ENCODE results near the gene SERPINB1.
"Not testable (repeated sequence)": the region's sequence is repeated elsewhere in the genome, so short reads cannot be mapped to it uniquely, and the experiment has no call there.

Gene SERPINB1

DNA sequence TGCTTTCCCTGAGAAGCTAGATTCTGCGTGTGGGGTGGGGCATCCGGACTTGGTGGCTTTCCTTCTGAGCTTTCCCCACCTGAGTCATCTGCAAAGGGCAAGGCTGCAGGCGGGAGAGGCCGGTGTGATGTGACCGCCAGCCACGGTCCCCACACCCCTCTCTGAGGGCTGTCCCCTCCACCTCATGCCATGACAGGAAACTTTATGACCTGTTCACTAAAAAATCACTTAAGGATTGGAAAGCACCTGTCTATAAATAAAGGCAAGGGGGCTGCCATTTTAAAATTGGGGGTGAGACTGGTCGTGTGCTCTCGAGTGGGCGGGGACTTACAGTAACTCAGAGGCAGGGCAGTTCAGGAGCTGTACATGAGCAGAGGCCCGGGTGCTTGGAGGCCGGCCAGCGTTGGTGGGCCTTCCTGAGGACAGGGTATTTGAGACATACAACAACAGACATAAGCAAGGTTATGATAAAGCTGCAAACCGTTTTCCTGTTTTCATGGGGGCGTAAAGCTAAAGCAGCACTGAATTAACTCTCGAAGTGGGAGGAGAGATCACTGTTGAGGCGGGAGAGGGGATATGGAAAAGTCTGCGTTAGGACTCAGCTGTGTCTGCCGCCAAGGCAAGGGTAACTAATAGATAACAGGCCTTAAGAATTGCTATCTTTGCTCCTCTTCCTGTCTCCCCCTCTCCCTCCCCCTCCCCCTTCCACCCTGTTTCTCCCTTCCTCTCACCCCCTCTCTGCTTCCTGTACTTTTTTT lies 16.1 kb upstream of the SERPINB1 start:
- Histone ChIP-seq H3K36me3 (replicated peaks) (no peaks in the 10 kb centered on the region), H3K4me3 (ENCODE audit: low read depth, low read length) (peak overlapping the region; percentile 17), H3K27ac (peak overlapping the region; percentile 89), H3K27me3 (replicated peaks) (no peaks in the 10 kb centered on the region)
- DNase-seq = peak; percentile 77
- in situ Hi-C loops (cut with HindIII; ENCODE audit: low pct_ligation_motif_present, low sequenced_read_pairs) = no loop called here
- TF ChIP-seq, protein P1, sequence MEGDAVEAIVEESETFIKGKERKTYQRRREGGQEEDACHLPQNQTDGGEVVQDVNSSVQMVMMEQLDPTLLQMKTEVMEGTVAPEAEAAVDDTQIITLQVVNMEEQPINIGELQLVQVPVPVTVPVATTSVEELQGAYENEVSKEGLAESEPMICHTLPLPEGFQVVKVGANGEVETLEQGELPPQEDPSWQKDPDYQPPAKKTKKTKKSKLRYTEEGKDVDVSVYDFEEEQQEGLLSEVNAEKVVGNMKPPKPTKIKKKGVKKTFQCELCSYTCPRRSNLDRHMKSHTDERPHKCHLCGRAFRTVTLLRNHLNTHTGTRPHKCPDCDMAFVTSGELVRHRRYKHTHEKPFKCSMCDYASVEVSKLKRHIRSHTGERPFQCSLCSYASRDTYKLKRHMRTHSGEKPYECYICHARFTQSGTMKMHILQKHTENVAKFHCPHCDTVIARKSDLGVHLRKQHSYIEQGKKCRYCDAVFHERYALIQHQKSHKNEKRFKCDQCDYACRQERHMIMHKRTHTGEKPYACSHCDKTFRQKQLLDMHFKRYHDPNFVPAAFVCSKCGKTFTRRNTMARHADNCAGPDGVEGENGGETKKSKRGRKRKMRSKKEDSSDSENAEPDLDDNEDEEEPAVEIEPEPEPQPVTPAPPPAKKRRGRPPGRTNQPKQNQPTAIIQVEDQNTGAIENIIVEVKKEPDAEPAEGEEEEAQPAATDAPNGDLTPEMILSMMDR (IDR thresholded peaks at IDR 0.05; ENCODE audit: low read depth, low read length, missing control alignments) = no peak

DNA sequence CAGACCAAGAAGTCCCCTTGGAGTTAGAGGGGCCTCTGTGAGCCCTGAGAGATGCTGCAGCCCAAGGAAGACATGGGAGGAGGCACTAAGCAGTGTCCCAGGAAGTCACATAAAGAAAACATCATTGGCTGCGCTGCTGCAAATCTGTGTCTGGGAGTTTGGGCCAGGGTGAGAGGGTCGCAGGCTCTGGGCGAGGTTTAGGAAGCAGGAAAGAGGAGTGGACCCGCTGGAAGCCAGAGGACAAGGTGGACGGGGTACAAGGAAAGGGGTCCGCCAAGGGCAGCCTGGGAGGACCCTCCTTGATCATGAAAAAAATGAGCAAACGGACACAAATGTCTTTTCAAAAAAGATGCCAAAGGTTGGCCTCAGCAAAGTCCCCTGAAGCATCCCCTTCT lies 15.5 kb upstream of the SERPINB1 start:
- no peak overlapping the region for H3K4me3 ChIP-seq (ENCODE audit: low read depth, low read length)
- H3K27ac ChIP-seq = peak overlapping the region; percentile 89
- TF ChIP-seq, protein P1 (IDR thresholded peaks at IDR 0.05; ENCODE audit: low read depth, low read length, missing control alignments) = no peak
- no peaks in the 10 kb centered on the region for H3K36me3 ChIP-seq (replicated peaks)
- in situ Hi-C loops (cut with HindIII; ENCODE audit: low pct_ligation_motif_present, low sequenced_read_pairs) = no loop called here
- DNase-seq = no peak
- H3K27me3 ChIP-seq (replicated peaks) = no peaks in the 10 kb centered on the region

DNA sequence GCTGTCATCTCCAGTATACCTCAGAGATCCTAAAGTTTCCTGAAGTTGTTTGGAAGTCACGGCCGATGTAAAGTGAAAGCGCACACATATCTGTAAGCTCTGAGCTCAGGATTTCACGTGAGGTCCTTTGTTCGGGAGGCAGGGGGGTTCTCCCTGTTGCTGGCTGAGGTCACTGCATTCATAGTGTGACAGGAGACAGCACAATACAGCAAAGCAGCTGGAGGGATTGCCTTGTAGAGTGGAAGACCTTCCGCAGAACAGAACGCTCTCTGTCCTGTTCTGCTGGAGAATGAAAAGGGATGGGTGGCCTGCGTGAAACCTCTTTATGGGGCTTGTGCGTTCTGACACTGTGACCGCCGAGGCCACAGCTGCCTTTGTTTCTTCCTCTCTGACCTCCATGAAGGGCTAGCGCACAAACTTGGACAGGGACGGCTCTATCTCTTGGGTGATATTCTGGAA lies 13.4 kb upstream of the SERPINB1 start:
- DNase-seq = peak; percentile 24
- Histone ChIP-seq H3K36me3 (replicated peaks) (no peaks in the 10 kb centered on the region), H3K27me3 (replicated peaks) (no peaks in the 10 kb centered on the region), H3K27ac (peak overlapping the region; percentile 96), H3K4me3 (ENCODE audit: low read depth, low read length) (no peak overlapping the region)
- TF ChIP-seq, protein P1 (IDR thresholded peaks at IDR 0.05; ENCODE audit: low read depth, low read length, missing control alignments) = no peak
- in situ Hi-C loops (cut with HindIII; ENCODE audit: low pct_ligation_motif_present, low sequenced_read_pairs) = no loop called here

DNA sequence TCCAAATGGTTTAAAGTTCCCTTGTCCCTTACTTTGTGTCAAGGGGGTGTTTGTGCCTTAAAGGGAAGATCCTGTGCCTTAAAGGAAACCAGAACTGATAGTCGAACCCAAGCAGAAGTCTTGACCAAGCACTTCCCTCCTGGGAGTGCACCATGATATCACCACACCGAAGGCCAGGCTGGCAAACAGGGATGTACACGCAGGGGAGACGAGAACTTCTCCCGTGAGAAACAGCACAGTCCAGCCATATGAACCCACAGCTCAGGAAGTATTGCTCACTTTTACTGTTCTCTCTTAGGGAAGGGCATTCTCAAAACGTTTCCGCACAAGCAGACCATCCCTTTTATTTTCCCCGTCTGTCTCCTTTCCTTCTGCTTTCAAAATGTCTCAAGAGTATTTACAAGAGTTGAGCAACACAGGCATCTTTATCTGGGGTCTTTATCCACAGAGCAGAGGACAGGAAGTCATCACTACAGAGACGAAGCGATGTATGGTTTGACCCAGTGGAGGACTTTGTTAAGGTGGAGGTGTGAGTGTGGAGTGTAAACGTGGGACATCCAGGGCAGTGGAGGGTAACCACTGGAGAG lies 12.8 kb upstream of the SERPINB1 start:
- in situ Hi-C loops (cut with HindIII; ENCODE audit: low pct_ligation_motif_present, low sequenced_read_pairs) = no loop called here
- Histone ChIP-seq H3K27me3 (replicated peaks) (no peaks in the 10 kb centered on the region), H3K36me3 (replicated peaks) (no peaks in the 10 kb centered on the region), H3K27ac (peak overlapping the region; percentile 96), H3K4me3 (ENCODE audit: low read depth, low read length) (no peak overlapping the region)
- peak; percentile 65 for DNase-seq
- TF ChIP-seq, protein P1 (IDR thresholded peaks at IDR 0.05; ENCODE audit: low read depth, low read length, missing control alignments) = peak; percentile 28

DNA sequence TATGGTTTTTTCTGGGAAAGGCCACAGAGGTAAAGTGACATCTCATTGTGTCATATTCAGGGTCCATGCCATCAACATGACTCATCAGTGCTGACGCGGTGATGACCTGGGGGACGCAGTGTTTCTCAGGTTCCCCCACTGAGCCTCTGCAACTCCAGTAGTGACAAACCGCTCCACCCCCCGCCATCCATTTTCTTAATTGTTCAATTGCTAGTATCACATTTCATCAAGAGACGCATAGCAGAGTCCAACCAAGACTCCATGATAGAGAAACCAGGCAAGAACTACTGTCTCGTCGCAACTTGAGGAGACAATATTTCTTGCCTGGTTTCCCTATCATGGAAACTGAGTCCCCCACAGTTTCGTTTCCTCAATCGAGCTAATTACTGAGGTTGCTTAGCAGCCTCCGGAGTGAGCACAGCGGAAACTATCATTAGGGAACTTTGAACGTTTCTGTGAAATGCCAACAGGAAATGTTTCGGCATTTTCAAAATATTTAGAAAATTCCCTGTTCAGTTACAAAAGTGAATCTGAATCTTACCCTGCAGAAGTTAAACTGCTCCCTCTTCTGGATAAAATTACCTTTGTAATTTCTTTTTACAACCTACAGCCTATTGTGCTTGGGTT lies 12.2 kb upstream of the SERPINB1 start:
- H3K27me3 ChIP-seq (replicated peaks) = no peaks in the 10 kb centered on the region
- TF ChIP-seq, protein P1 (IDR thresholded peaks at IDR 0.05; ENCODE audit: low read depth, low read length, missing control alignments) = no peak
- H3K27ac ChIP-seq = peak overlapping the region; percentile 96
- DNase-seq = peak; percentile 92
- in situ Hi-C loops (cut with HindIII; ENCODE audit: low pct_ligation_motif_present, low sequenced_read_pairs) = no loop called here
- no peaks in the 10 kb centered on the region for H3K36me3 ChIP-seq (replicated peaks)
- H3K4me3 ChIP-seq (ENCODE audit: low read depth, low read length) = peak overlapping the region; percentile 31

DNA sequence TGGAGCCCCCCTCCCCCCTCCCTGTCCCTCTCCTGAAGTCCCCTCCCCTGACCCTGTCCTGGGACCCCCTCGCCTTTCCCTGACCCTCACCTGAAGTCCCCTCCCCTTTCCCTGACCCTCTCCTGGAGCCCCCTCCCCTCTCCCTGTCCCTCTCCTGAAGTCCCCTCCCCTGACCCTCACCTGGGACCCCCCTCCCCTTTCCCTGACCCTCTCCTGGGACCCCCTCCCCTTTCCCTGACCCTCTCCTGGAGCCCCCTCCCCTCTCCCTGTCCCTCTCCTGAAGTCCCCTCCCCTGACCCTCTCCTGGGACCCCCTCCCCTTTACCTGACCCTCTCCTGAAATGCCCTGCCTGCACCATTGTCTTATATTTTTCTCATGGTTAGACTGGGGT lies 11.7 kb upstream of the SERPINB1 start:
- H3K4me3 ChIP-seq (ENCODE audit: low read depth, low read length); H3K27me3 ChIP-seq (replicated peaks); H3K36me3 ChIP-seq (replicated peaks); in situ Hi-C loops (cut with HindIII; ENCODE audit: low pct_ligation_motif_present, low sequenced_read_pairs); DNase-seq: not testable (repeated sequence)
- H3K27ac ChIP-seq = peak overlapping the region; percentile 96
